Stimulated activated CD8-positive, alpha-beta memory T cell treated with anti-CD3 and anti-CD28 coated beads, Interleukin-4, amount 100 ng/mL, for 24 hours (primary cell): ENCODE results near the gene RPL7A.
"Not testable (repeated sequence)": the region's sequence is repeated elsewhere in the genome, so short reads cannot be mapped to it uniquely, and the experiment has no call there.

Experiments
- DNase-seq: peaks from one replicate; pipeline ENCODE4 v3.0.0-alpha.2; 2020; ENCODE audit warnings: low read depth

Gene RPL7A

DNA sequence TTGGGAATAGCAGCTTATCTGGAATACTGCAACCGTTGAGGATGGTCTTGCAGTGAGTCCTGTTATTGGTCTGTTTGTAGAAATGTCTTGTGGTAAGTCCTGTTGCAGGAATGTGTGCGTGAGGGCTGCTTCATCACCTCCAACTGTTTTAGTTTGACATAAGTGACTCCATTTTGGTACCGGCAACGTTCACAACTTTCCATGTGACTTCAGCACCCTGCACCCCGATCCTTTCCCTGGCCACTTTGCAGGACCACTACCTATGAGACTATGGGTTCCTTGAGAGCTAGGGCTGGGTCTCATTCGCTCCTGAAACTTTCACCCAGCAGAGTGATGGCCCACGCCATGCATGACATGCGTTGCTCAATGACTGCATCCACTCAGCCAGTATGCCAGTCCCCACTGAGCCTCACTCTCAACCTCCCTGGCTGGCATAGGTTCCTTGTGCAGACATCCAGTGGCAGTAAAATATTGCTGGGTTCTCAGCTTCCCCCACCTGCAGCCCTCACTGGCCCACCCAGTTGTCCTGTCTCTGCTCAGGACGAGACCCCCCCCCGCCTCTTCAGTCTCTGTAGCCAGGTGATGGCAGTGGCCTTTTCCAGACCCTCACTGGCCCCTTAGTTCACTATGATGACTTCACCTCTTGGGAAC is 20.1 kb upstream of the RPL7A start:
- DNase-seq = no peak

DNA sequence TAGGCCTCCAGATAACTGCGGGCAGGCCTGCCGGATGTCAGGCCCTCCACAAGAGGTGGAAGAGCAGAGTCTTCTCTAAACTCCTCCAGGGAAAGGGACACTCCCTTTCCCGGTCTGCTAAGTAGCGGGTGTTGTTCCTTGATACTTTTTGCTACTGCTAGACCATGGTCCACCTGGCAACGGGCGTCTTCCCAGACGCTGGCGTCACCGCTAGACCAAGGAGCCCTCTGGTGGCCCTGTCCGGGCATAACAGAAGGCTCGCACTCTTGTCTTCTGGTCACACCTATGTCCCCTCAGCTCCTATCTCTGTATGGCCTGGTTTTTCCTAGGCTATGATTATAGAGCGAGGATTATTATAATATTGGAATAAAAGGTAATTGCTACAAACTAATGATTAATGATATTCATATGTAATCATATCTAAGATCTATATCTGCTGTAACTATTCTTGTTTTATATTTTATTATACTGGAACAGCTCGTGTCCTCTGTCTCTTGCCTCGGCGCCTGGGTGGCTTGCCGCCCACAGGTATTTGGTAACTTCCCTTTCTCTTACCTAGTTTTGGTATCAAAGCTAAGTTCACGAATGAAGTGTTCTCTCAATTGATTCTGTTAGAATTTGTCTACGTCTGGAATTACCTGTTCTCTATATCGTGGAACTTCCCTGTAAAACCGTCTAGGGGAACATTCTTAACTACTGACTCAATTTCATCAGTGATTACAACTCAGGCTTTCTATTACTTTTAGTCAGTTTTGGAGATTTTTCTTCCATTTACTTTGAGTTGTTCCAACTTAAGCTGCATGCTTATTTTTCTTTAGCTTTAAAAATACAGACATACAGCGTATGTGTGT is 18.5 kb upstream of the RPL7A start:
- not testable (repeated sequence) for DNase-seq

DNA sequence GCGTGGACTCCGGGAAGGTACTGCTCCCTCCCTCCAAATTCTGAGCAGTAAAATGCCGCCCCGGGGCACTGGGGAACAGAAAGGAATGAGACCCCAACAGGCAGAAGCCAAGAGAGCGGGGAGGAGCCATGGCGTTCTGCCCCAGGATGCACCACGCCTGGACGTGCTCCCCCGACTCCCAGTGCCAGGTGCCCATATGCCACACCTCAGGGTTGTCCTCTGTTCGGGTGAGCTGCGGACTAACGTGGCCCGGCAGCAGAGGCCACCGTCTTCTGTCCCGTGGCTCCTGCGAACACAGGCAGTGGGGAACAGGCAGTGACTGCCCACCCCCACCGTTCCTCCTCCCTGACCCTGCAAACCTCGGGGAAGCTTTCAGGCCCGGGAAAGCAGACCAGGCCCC is 16.8 kb upstream of the RPL7A start:
- DNase-seq = no peak

DNA sequence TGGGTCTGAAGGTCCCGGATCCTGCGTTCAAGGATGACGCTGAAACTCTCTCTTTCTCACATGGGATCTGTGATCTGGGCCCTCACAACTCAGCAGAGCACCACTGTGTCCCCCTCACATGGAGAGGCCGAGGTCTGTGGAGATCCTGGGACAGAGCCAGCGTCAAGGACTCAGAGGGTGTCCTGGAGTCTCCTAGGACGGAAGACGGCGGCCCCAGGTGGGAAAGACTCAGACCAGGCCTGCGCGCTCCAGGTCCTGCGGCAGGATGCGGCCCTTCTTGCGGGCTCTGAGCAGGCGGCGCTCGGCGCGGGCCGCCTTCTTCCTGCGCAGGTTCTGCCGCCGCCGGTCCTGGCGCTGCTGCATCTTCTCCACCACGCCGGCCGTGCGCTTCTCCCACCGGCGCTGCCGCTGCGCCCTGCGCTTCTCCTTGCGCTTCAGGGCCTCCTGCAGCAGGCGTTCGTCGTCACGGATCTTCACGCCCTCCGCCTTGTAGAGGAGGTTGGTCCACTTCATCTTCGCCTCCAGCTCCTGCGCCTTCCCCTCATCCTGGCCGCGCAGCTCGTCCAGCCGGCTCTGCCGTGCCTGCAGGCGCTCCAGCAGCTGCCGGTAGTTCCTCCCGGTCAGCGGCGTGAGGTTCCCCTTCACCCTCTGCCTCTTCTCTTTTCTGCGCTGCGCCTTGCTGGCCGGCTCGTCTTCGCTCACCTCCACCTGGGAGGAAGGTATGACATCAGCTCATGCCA is 16.2 kb upstream of the RPL7A start:
- no peak for DNase-seq

DNA sequence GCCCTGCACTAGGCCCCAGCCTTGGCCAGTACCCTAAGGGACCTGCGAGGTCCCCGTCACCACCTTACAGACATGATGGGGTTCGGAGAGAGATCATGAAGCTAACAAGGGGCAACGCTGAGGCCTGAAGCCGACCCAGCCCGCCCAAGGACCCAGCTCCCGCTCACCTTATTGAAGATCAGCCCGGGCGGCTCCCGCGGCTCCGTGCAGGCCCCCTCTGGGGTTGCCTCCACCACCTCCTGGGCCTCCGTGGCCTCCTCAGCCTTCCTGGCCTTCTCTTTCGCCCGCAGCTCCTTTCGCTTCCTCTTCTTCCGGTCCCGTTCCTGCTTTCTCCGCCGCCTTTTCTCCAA is 15.7 kb upstream of the RPL7A start:
- no peak for DNase-seq

DNA sequence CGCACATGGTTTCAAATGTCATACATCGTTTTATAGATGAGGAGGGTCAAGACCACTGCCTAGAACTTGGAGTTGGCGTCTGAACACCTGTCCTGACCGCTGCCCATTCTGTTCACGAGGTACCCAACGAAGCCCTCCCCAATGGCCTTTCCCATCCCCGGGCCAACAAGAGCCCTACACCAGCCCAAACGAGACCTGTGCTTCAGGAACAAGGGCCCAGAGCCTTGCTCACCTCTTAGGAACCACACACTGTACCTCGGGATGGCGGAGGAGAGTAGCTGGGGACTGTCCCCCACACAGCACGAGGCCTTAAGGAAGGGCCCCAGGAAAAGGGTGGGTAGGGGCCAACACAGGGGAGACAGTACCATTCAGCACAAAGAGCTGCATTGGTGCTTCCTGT is 15.0 kb upstream of the RPL7A start:
- DNase-seq = no peak

DNA sequence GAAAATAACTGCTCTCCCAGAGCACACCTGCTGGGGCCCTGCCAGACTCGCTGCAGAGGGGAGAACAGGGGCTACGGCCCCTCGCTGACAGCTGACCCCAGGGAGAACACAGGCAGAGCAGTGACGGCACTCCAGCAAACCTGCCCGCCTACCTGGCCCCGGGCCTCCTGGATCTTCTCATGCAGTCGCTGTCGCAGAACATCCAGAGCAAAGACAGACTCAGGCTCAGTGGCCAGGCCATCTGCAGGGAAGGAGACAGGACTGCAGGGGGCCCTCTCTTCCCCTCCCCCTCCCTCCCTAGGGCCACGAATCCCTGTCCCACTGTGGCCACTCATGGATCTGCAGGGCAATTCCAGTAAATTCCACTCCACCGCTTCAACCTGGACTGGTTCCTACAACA is 14.5 kb upstream of the RPL7A start:
- no peak for DNase-seq

DNA sequence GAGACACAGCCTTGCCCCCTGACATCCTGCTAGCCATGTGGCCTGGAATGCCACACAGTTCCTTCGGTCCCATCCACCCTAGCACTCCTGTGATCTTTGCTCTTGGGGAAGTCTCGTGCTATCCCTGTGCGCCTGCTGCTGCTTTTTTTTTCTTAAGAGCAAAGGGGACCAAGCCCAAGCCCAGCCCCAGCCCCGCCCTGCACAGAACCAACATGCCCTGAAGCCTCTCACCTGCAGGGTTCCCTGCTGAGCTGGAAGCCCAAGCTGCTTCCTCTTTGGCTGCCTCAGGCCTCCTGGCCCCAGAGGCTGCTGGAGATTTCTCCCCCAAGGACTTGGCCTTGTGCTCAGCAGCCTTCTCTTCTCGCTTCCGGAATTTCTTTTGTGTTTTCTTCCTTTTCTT is 13.9 kb upstream of the RPL7A start:
- DNase-seq = no peak

DNA sequence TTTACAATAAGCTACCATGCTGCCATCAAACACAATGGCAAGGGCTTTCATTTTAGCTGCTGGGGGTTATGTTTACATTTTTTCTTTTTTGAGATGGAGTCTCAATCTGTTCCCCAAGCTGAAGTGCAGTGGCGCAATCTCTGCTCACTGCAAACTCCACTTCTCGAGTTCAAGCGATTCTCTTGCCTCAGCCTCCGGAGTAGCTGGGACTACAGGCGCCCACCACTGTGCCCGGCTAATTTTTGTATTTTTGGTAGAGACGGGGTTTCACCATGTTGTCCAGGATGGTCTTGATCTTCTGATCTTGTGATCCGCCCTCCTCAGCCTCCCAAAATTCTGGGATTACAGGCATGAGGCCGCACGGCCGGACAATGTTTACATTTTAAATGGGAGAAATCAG is 13.1 kb upstream of the RPL7A start:
- DNase-seq = not testable (repeated sequence)

DNA sequence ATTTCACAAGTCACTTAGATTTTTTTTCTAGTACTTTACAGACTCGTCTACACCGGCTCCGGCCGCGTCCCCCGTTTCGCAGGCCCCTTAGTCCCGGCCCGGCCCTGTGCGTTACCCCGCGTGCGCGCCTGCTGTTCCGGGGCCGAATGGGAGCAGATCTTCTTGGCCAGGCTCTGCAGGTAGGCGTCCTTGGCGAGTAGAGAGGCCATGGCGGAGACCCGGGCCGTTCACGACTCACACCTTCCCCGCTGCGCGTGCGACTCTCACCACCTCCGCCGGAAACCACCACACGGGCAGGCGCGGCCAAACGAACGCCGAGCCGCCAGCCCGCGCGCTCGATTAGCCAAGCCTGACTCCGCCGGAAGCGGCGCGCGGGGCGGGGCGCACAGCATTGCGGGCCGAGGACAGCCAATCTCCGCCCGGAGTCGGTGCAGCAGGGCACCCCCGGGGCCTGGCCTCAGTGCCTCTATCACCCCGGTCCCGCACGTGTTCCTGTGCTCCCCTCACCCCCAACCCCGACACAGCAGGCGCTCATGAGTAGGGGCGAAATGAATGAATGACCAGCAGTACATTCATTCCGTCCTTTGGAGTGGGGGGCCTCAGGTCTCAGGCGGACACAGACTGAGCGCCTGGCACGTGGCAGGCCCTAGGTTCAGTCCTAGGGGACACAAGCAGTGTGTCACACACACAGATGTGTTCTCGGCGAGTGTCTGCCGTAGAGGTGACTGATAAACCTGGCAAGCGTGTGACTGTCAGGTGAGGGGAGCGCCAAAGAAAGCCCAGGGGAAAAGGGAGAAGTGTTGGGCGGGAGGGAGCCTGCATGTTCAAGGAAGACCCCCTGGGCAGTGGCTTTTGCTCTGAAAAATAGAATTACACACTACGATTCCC is 11.8 kb upstream of the RPL7A start, which contains the start of gene SURF6:
Gene SURF6, minus strand, starts transcription at position 265 of the 888 bp plus-strand sequence. Its CDS starts 56 bp downstream, at position 209.
- peak; percentile 89 for DNase-seq

DNA sequence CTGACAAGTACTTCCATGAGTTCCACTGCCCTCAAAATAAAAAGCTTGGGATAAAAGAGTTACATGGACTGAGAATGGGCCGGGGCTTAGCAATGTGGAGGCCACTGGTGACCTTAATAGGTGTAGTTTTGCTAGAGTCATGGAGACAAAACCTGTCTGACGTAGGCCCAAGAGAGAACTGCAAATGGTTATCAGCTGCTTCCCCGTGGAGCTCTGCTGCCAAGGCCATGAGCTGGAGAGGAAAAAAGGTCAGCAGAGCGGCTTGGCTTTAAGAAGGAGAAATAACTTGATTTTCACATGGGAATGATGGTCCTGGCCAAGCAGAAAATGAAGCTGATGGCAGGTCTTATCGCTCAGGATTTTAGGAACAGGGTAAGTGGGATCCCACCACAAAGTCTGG is 8.4 kb upstream of the RPL7A start:
- DNase-seq = no peak

DNA sequence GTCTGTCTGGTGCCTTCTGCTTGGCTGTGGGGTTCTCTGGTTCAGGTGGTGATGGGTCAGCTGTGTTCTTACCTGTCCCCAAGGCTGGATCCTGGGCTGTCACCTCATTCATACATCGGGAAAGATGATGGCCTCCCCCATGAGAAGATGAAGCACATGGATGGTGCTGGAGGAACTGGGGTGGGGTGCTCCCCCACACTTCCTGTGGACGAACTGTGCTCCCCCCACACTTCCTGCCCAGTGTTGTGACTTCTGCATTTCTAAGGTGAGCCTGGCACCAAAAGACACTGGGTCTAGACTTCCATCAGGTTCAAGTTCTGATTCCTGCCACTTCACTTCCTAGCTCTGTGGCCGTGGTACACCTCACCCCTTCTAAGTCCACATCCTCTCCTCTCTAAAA is 7.8 kb upstream of the RPL7A start:
- DNase-seq = no peak

DNA sequence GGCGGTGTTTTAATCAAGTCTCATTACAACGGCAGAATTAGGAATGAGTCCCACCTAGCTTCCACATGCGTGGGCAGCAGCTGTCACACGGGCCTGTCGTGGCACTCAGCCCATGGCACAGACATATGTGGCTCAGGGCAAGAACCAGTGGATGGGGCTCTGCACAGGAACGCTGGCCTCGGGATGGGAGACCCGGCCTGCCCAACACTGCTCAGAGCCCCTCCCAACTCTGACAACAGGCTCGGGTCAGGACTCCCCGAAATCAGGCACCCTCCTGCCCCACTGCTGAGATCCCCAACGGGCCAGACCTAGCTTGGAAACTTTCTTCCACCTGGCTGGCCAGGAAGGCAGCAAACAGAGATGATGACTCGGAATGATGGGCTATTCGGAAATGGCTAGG is 7.1 kb upstream of the RPL7A start:
- no peak for DNase-seq

DNA sequence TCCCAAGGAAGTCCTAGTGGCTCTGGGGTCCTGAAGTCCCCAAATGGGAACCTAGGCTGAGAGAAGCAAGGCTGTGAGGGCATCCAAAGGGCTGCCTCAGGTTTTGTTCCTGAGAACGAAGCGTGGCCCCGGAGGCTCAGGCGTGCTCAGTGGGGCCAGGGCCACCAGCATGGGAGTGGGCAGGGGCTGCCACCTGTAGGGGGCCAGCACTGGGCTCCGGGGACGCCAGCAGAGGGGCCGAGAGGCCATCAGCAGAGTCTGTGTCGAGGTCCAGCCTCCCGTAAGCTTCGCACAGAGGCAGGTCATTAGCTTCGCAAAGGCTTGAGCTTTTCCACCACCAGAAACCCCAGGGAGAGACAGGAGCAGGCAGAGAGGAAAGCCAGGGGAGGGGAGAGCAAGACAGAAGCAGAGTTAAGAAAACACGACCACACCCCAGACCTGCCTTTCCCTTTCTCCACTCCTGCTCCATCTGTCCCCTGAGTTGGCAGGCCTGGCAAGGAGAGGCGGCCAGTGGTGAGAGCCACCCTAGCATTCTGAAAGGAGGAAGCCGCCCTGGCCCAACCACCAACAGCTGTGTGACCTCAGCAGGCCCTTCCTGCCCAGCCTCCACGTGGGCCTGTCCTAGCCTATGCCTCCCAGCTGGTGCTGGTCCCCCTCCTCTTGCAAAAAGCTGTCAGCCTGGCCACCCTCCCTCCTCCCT is 6.5 kb upstream of the RPL7A start:
- DNase-seq = no peak

DNA sequence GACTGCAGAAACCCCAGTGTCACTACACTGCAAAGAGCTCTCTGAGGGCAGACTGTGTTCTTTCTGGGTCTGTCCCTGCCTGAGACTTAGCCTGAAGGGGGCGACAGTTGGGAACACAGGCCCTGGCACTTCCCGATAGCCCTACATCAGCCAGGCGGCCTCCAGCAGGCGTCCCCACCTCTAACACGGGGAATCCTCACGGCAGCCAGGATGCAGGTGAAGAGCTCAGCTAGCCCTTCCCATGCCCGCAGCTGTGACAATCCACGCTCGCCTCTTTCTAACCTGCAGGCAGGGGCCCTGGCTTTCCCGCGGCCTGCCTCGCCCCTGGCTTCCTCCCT is 6.0 kb upstream of the RPL7A start:
- DNase-seq = no peak

DNA sequence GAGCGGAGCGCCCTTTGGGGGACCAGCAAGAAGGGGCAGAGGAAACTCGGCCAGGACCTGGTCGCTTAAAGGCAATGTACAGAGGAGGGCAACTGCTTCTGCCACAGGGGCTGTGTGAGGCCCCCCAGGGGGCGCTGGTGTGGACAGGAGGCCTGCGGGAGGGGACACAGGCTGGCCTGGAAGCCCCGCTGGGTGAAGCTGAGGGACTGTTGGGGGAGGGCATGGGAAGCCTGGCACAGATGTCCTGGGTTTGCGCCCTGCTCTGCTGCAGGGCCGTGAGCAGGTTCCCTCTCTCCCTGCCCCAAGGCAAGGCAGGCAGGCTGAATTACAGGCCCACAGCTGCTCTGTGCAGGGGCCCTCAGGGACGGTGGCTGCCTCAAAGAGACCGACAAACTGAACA is 5.4 kb upstream of the RPL7A start:
- no peak for DNase-seq

DNA sequence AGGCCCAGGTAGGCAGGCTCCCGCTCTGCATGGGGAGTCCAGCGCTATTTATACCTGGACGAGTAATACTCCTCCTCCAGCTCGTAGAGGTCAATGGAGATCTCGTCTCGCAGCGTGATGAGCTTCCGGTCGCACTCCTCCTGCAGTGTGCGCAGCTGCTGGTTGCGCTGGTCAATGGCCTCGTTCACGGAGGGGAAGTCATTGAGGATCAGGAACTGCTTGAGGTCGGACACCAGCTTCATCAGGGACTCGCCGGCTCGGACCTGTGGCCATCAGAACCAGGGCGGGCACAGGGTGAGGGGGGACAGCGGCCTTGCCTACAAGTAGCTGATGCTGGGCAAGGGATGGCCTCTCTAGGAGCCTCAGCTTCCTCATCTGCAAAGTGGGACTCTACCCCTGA is 3.9 kb upstream of the RPL7A start:
- no peak for DNase-seq

DNA sequence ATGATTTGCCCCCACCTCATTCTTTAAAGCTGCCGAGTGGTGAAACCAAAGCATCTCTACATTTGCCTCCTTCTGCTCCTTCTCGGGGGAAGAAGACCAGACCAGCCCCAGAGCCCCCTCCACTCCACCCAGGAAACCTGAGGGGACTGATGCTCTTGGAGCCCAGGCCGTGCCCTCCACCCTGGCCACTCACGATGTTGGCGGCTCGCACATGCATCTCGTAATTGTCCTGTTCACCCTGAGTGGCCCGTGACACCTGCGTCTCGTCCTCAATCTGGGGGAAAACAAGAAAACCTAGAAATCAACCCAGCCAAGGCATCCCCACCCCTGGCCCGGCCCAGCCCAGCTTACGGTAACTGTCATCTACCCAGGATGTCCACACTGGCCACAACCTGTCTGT is 3.0 kb upstream of the RPL7A start:
- no peak for DNase-seq

DNA sequence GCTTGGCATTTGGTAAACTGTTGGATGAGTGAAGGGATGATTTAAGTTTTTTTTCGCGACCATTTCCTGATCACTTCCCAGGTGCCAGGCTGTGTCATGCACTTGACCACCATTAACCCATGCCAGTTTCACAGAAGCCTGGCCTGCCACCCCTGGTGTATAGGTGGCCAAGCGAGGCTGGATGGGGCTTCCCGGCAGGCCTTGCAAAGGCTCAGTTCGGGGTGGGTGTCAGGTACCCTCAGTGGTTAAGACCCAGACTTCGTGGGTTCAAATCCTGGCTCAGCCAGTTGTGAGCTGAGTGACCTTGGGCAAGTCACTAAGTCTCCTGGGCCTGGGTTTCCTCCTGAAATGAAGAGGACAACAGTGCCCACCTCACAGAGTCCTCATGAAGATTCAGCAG is 2.4 kb upstream of the RPL7A start:
- DNase-seq = no peak

DNA sequence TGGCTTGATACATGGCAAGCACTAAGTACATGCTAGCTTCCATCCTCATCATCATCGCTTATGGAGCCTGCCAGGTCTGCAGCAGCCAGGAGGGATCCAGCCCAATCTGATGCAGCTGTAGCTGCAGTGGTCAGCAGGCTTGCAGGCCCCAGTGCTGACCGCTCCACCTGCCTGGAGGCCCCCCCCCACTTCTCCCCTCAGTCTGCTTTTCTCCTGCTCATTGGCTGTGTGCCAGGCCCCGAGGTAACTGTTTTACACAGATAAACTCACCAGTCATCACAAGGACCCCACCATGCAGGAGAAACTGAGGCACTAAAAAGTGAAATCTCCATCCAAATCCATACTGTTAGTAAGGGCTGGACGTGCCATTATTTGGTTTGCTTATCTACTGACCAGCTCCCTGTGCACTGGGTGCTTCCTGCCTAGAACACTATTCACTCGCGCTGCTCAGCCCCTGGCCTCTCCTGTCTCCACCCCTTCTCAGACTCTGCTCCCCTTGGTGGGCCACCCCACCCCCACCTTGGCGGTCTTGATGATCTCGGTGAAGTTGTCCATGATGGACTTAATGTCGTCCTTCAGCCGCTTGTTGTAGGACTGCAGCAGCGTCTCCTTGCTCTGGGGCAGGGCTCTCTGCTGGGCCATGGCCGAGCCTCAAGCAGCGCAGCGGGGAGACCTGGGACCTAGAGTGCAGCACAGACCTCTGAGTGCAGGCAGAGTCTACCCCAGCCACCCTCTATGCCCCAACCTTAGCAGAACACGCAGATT is 1.8 kb upstream of the RPL7A start:
- DNase-seq = no peak

DNA sequence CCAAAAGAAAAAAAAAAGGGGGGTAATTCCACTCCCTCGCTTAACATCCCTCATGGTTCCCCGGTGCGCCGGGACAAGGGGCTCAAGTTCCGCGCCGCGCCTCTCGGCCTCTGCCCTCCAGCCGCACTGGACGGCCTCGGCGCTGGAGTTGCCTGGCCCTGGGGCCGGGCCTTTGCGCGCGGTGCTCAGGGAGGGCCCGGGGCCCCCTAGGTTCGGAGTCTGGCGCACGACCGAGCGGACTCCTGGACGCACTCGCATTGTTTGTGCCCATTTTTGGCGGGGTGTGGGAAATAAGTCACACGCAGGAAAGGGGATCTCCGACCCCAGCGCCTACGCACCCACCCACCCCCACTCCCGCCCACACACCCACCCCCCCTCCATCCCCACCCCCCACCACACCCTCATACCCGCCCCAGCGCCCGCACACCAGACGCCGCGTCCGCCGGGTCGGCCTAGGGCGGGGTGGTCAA is 468 bp upstream of the RPL7A start:
- DNase-seq = no peak
